HL-60/S4 (cell line): ENCODE data around the gene PFKM.
"Not testable (repeated sequence)": the region's sequence is repeated elsewhere in the genome, so short reads cannot be mapped to it uniquely, and the experiment has no call there.

Experiments used
- in situ Hi-C: fragments of 300-500 bp; cut with MboI; formaldehyde crosslinking; loops from 2 replicates; pipeline ENCODE4 v1.14.3; 2022; ENCODE audit warnings: low sequenced_read_pairs

Gene PFKM

DNA sequence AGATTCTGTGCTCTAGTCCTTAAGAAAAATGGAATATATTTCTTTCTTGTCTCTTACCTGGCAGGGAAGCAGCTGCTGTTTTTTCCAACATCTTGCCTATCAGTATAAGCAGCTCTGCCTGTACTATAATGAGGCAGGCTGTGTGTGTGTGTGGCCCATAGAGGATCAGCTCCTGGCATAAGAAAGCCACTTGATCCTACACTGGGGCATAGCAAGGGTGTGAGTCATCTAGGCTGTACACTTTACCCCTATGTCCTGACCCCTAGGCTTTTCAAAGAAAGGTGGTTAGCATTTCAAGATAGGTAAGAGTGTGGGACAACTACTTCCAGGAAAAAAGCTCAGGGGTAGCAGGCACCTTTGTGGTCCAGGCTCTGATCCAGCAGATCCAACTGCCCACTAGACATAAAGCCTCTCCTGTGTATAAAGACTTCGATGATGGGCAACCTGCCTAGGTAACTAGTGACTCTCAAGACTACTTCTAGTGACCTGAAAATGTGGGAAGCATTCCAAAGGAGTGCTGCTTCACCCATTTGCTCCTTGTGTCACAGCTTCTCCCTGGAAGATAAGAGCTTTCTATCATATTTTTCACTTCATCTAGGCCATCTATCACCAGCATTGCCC, 8.4 kb upstream of the PFKM start:
- in situ Hi-C loops, result no loop called here

GRCh38 chr12:48111312-48111693, 7.9 kb upstream of the PFKM start:
- in situ Hi-C loops, result not testable (repeated sequence)

DNA sequence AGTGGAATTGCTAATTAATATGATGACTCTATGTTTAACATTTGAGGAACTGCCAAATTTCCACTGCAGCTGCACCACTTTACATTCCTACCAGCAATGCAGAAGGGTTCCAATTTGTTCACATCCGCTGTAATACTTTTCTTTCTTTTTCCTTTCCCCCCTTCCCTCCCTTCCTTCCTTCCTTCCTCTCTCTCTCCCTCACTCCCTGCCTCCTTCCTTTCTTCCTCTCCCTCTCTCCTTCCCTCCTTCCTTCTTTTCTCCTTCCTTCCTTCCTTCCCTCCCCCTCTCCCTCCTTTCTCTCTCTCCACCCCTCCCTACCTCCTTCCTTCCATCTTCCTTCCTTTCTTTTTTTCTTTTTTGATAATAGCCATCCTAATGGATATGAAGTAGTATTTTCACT, 3.2 kb upstream of the PFKM start:
- in situ Hi-C loops, result no loop called here

- in situ Hi-C loops, result no loop called here
Measured at GRCh38 chr12:48118284-48118871, 786 bp upstream of the PFKM start.

- in situ Hi-C loops, result no loop called here
Measured at GRCh38 chr12:48119834-48120195, 651 bp downstream of the PFKM start.

DNA sequence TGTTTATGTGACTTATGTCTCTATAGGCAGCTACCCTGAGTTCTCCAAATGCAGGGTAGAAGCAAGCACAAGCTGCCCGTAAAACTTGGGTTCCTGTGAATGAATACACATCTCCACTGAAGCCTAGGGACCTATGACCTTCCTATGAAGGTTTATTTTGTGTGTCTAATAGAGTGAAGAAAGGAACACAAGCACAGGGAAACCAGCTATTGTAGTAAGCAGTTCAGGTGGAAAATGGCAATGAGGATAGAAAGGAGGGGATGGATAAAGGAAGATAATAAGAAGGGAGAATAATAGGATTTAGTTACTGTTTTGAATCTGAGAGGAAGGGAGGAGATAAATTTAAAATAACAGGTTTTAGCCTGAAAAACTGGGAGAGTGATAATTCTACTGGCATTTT, 2.4 kb downstream of the PFKM start:
- in situ Hi-C loops, result no loop called here

DNA sequence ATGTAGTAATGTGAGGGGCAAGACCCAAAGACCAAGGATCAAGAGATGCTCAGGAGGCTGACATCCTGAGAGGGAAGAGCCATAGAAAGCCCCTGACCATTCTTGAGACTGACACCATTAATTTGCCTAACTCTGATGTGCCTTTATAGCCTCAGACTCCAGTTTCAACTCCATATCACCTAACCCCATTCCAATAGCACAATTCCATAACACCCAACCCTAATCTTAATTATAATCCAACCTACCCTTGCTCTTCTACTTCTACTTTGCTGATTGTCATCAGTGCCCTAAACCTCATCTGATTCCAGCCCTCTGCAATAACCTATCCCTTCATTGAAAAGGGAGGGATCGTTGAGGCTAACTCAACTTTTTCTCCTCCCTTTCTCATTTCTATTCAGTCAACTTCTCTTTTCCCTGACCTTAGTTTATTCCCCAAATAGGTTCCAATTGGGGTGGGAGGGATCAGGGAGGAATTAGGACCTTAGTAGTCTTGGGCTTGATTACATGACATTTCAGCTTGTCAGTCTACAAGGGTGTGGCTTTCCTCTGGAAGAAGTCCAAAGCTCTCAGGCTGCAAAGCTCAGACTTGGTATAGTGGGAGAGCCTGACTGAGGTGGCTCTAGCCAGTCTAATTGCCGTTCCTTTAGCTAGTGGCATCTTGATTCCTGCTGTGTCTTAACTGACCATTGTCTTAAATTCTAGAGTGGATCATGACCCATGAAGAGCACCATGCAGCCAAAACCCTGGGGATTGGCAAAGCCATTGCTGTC, 3.1 kb downstream of the PFKM start:
- in situ Hi-C loops, result no loop called here

DNA sequence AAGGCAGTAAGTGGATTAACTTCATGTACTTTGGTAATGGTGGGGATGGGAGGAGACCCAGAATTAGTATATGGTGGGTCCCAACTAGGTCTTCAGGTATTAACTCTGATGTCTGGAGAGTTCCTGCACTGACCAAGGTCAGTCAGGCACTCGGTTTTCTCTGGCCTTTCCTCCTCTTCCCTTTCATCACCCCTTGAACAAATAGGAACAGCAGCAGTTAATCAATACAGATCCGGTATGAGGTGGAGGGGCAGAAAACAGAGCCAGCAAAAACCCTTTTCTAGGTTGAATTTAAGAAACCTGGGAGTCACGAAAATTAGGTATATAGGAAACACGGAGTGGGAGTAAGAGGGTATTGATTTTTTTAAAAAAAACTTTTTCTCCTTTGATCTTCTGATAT, 4.0 kb downstream of the PFKM start:
- in situ Hi-C loops, result no loop called here

DNA sequence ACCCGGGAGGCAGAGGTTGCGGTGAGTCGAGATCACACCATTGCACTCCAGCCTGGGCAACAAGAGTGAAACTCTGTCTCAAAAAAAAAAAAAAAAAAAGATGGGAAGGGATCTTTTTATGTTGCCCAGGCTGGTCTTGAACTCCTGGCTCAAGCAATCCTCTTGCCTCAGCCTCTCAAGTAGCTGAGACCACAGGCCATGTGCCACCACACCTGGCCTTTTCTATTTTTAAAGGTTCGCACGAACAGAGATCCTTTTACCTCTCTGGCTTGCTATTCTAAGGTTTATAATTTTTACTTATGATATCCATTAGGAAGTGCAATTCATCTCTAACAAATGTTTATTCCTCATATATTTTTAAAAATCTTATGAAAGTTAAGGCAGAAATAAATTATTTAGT, 6.4 kb downstream of the PFKM start:
- in situ Hi-C loops, result not testable (repeated sequence)

- in situ Hi-C loops, result no loop called here
Measured at GRCh38 chr12:48125985-48126384, 6.8 kb downstream of the PFKM start.

DNA sequence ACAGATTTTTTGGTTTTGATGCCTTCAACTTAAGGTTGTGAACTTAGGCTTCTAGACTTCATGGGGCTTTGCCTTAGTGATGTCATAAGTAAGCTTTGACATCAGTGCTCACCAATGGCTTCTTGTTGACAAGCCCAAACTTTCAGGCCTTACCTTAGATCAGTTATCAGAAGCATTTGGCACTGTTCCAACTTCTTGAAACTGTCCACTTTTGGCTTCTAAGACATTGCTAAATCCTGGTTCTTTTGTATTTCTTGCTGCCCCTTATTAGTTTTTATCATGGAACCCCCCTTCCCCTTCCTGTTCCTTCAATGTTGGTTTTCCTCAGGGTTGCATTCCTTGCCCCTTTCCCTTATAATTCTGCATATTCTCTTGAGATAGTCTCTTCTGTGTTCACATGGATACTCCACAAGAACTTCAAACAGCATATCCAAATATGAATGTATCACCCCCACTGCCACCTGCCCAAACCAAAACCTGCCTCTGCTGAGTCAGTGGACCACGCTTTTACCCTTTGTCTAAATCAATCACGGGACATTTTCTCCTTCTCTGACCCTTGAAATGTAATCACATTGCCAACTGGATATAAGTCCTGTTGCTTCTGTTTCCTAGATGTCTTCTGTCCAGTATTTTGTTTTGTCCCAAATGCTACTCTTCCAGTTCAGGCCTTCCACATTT, 7.9 kb downstream of the PFKM start:
- in situ Hi-C loops, result no loop called here

- in situ Hi-C loops, result no loop called here
Measured at GRCh38 chr12:48128800-48129199, 9.6 kb downstream of the PFKM start.

- in situ Hi-C loops, result no loop called here
Measured at GRCh38 chr12:48129376-48129775, 10.2 kb downstream of the PFKM start.

- in situ Hi-C loops, result no loop called here
Measured at GRCh38 chr12:48131517-48131916, 12.4 kb downstream of the PFKM start.

- in situ Hi-C loops, result no loop called here
Measured at GRCh38 chr12:48132826-48133225, 13.7 kb downstream of the PFKM start.

- in situ Hi-C loops, result no loop called here
Measured at GRCh38 chr12:48135027-48135426, 15.9 kb downstream of the PFKM start.

- in situ Hi-C loops, result no loop called here
Measured at GRCh38 chr12:48142818-48143674, 23.9 kb downstream of the PFKM start.

DNA sequence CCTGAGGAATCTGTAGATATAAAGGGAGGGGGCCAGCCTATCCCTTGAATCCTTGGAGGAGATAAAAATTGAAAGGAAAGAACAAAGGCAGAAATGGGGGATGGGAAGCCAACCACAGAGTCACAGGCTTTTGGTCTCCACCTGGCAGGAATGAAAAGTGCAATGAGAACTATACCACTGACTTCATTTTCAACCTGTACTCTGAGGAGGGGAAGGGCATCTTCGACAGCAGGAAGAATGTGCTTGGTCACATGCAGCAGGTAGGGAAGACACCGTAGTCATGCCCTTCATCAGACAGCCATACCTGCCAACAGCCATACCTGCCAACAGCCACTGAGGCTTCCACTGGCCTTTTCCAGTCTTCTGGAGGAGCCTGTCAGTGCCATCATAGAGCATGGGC, 24.7 kb downstream of the PFKM start:
- in situ Hi-C loops, result no loop called here

DNA sequence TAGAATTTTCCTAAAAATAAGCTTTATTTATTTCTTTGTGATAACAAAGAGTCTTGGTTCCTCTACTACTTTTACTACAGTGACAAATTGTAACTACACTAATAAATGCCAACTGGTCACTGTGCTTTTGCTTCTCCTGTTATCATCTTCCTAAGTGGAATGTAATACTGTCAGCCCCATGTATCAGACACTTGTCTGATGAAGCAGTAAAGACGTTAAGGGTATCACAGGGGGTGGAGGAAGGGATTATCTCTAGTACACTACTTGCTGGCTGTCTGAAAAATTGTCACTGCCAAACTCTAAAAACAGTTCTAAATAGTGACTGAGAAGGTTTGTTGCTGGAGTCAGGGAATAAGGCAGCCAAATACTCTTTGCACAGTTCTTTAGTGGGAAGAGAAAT, 26.8 kb downstream of the PFKM start:
- in situ Hi-C loops, result no loop called here

DNA sequence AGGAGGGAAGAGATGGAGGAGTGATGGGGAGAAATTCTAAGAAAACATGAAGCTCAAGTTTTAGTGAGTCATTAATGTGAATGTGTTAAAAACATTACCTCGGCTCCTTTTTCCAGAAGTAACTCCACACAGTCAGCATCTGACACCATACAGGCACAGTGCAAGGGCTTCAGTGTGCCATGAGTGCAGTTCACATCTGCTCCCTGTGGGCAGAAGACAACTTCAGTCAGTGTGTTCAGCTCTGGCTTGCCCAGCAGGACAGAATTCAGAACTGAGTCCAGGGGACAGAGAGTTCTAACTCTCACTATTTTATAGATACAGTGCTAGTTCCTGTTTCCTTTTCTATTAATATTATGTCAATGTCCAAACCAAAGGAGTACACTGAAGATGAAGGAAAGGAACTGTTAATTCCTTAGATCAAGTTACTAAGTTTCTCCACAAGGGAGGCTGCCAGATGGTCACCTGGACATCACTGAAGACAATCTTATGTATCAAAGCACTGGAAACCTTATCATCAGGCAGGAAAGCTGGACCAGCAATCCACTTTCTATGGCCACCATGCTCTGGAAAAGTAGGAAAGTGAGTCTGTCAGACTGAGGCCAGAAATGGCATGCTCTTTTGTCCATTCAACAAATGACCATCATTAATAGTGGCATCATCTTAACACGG, 32.1 kb downstream of the PFKM start:
- in situ Hi-C loops, result no loop called here
